IMR-90 (cell line): ENCODE results near the gene ZNF365.
A peak's percentile ranks its signal among the peaks of the same experiment; 100 is the strongest.

ENCODE experiments used
- CEBPB ChIP-seq: IDR thresholded peaks from 2 replicates; pipeline ENCODE4 v1.6.1; 2012; ENCODE audit warnings: low read depth, low read length, improper control_type of control experiment
- CTCF ChIP-seq: conservative IDR thresholded peaks from 2 replicates; pipeline ENCODE4 v1.5.1; 2012; ENCODE audit warnings: mild to moderate bottlenecking, low read depth, low read length, improper control_type of control experiment
- ELK1 ChIP-seq: fragments of 150-350 bp; IDR thresholded peaks from 2 replicates; pipeline ENCODE4 v1.6.1; 2016; ENCODE audit warnings: low read depth, mild to moderate bottlenecking, low read length, moderate library complexity, borderline replicate concordance
- FOS ChIP-seq: fragments of 150-350 bp; IDR thresholded peaks from 2 replicates; pipeline ENCODE4 v1.6.1; 2016; ENCODE audit warnings: low read depth, low read length
- POLR2A ChIP-seq: IDR thresholded peaks from 2 replicates; pipeline ENCODE4 v1.6.1; 2012; ENCODE audit warnings: mild to moderate bottlenecking, low read depth, low read length
- RFX5 ChIP-seq: IDR thresholded peaks from 2 replicates; pipeline ENCODE4 v1.8.0; 2012; ENCODE audit warnings: low read depth, mild to moderate bottlenecking, low read length, moderate library complexity

GRCh38 chr10:62437696-62438095 is 63.5 kb downstream of the ZNF365 start:
- TF ChIP-seq FOS (no peak), CTCF (peak; percentile 83), CEBPB (no peak), POLR2A (no peak), RFX5 (no peak), ELK1 (no peak)
